Gastroesophageal sphincter (tissue), 3 donors: ENCODE data around the gene SMIM35.

ENCODE experiments used
- CTCF ChIP-seq, 4 experiments: fragments of 200-600 bp in 2 of 4; fragments of 450-650 bp in 2 of 4; sonication (generic) in 1 of 4; IDR thresholded peaks; one replicate each; pipeline ENCODE4 v1.5.1; 2017 to 2019; ENCODE audit warnings: antibody characterized with exemption in 4 of 4, mild to moderate bottlenecking in 2 of 4, moderate library complexity in 2 of 4
- POLR2AphosphoS5 ChIP-seq: sonication (generic); formaldehyde crosslinking; IDR thresholded peaks from one replicate; pipeline ENCODE4 v1.6.1; 2017; ENCODE audit warnings: antibody characterized with exemption

GRCh38 chr11:118003456-118003855, 83.3 kb downstream of the SMIM35 start:
- no peak for TF ChIP-seq CTCF (IDR thresholded peaks at IDR 0.05)
- no peak for TF ChIP-seq POLR2AphosphoS5
